Activated naive CD8-positive, alpha-beta T cell treated with anti-CD3 and anti-CD28 coated beads for 36 hours (primary cell): ENCODE measurements around the gene PI4KB. TPM values are rescaled to one million over a fixed set of nuclear protein-coding genes. Genes with fewer than 3 reads are reported as not detected.
"Not testable (repeated sequence)": the region's sequence is repeated elsewhere in the genome, so short reads cannot be mapped to it uniquely, and the experiment has no call there.

Experiments used
- DNase-seq: peaks from one replicate; pipeline ENCODE4 v3.0.0; 2021
- H3K27ac Mint-ChIP-seq: one replicate; pipeline ENCODE4 v1.8.0; 2022; ENCODE audit warnings: mild to moderate bottlenecking, moderate library complexity, mixed read lengths
- H3K27me3 Mint-ChIP-seq: one replicate; pipeline ENCODE4 v1.8.0; 2022; ENCODE audit warnings: mild to moderate bottlenecking, mixed read lengths
- H3K36me3 Mint-ChIP-seq: one replicate; pipeline ENCODE4 v1.8.0; 2021; ENCODE audit warnings: mild to moderate bottlenecking, mixed read lengths
- H3K4me1 Mint-ChIP-seq: one replicate; pipeline ENCODE4 v1.8.0; 2021; ENCODE audit warnings: mixed read lengths
- H3K4me3 Mint-ChIP-seq: one replicate; pipeline ENCODE4 v1.8.0; 2022; ENCODE audit warnings: mild to moderate bottlenecking, moderate library complexity, mixed read lengths
- H3K9me3 Mint-ChIP-seq: one replicate; pipeline ENCODE4 v1.8.0; 2022; ENCODE audit warnings: mixed read lengths
- total RNA-seq, 2 experiments: library from RNA; stranded (reverse); gene quantifications; one replicate each; pipeline ENCODE4 v1.2.3, GENCODE V29; 2021

PI4KB gene
- total RNA-seq, 2 experiments from 2014 or later, result 46.4 to 49.4 TPM

- H3K27ac Mint-ChIP-seq, result no peak overlapping the region
- DNase-seq, result no peak
- H3K4me3 Mint-ChIP-seq, result no peak overlapping the region
- H3K36me3 Mint-ChIP-seq, result no peaks in the 10 kb centered on the region
- peaks cover 4% of the 10 kb centered on the region for H3K9me3 Mint-ChIP-seq
- no peaks in the 10 kb centered on the region for H3K27me3 Mint-ChIP-seq
- H3K4me1 Mint-ChIP-seq, result peaks cover 10% of the 10 kb centered on the region
Observed at GRCh38 chr1:151352021-151352718, 25.0 kb upstream of the PI4KB start.

DNA sequence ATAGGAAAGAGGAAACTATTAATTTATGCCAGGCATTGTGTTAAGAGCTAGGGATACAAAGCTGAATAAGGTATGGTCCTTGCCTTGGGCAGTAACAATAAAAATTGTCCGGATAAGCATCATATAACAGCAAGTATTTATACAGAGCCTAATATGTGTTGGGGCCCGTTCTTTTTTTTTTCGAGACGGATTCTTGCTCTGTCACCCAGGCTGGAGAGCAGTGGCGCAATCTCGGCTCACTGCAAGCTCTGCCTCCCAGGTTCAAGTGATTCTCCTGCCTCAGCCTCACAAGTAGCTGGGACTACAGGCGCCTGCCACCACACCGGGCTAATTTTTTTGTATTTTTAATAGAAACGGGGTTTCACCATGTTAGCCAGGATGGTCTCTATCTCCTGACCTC, 23.1 kb upstream of the PI4KB start:
- H3K9me3 Mint-ChIP-seq, DNase-seq, H3K4me3 Mint-ChIP-seq, H3K27ac Mint-ChIP-seq, H3K27me3 Mint-ChIP-seq: not testable (repeated sequence)
- H3K36me3 Mint-ChIP-seq, result peaks cover 11% of the 10 kb centered on the region
- peaks cover 20% of the 10 kb centered on the region for H3K4me1 Mint-ChIP-seq

- no peak for DNase-seq
- H3K27me3 Mint-ChIP-seq, result no peaks in the 10 kb centered on the region
- peaks cover 20% of the 10 kb centered on the region for H3K36me3 Mint-ChIP-seq
- peaks cover 4% of the 10 kb centered on the region for H3K9me3 Mint-ChIP-seq
- peak overlapping the region; percentile 97 for H3K4me3 Mint-ChIP-seq
- peak overlapping the region; percentile 99 for H3K27ac Mint-ChIP-seq
- H3K4me1 Mint-ChIP-seq, result peaks cover 32% of the 10 kb centered on the region
Observed at GRCh38 chr1:151347523-151348246, 20.5 kb upstream of the PI4KB start.

- peaks cover 32% of the 10 kb centered on the region for H3K4me1 Mint-ChIP-seq
- no peaks in the 10 kb centered on the region for H3K9me3 Mint-ChIP-seq
- H3K27me3 Mint-ChIP-seq, result no peaks in the 10 kb centered on the region
- peak within 1 kb of the TSS; percentile 99 for H3K27ac Mint-ChIP-seq
- peak within 1 kb of the TSS; percentile 97 for H3K4me3 Mint-ChIP-seq
- peak; percentile 95 for DNase-seq
- peaks cover 20% of the 10 kb centered on the region for H3K36me3 Mint-ChIP-seq
Observed at GRCh38 chr1:151346769-151347522, 19.7 kb upstream of the PI4KB start, which contains the start of gene RFX5. Gene RFX5, minus strand, starts transcription at chr1:151347252. Its CDS starts 932 bp downstream, at chr1:151346320.

DNA sequence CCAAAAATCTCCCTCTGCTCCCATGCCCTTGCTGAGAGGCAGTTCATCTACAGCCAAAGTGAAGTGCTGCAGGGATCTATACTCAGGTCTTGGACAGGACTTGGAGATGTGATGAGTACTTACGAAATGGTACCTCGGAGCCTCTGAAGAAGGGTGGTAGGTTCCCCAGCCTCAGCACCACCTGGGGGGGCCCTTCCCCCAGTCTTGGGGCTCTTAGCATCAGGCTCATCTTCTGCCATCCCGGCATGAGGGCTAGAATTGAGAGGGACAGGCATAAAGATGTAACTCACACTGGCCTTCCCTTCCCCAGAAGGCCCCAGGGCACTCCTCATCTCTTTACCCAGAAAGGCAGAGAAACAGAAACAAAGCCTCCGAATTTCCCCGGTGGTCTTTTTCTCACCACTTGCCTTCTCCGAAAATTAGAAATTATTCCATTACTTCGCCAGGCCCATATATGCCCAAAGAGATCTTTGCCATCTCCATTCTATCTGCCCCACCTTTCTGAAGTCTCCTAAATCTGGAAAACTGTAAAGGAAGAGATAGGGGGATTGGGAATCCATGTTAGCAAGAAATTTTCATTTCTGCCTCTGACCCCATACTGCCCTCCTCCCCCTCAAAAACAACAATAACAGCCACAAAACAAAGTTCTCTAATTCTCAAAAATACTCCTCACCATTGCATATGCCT, 19.0 kb upstream of the PI4KB start:
- H3K4me1 Mint-ChIP-seq, result peaks cover 32% of the 10 kb centered on the region
- peak overlapping the region; percentile 99 for H3K27ac Mint-ChIP-seq
- no peaks in the 10 kb centered on the region for H3K9me3 Mint-ChIP-seq
- peak overlapping the region; percentile 97 for H3K4me3 Mint-ChIP-seq
- peaks cover 20% of the 10 kb centered on the region for H3K36me3 Mint-ChIP-seq
- DNase-seq, result peak; percentile 15
- no peaks in the 10 kb centered on the region for H3K27me3 Mint-ChIP-seq

GRCh38 chr1:151344291-151344690, 17.1 kb upstream of the PI4KB start:
- Mint-ChIP-seq H3K9me3 (no peaks in the 10 kb centered on the region), H3K27ac (peak overlapping the region; percentile 63)

DNA sequence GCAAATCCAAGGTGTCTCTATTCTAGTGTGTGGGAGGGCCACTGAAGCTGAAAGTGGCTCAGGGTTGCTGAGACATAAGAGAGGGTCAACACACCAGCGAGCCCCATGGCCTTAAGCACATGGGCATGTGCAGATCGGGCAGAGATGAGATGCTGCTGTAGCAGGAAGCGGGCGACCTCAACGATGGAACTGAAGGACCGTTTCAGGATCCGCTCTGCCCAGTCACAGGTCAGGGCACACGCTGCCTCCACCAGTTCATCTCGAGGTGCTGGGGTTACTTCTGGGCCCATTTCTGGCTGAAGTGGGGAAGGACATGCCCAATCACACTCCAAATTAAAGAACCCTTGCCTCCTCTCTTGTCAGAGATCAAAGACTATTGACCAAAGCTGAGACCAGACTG, 16.4 kb upstream of the PI4KB start:
- Mint-ChIP-seq H3K27ac (peak overlapping the region; percentile 63), H3K27me3 (no peaks in the 10 kb centered on the region), H3K9me3 (no peaks in the 10 kb centered on the region), H3K4me3 (no peak overlapping the region), H3K36me3 (peaks cover 20% of the 10 kb centered on the region), H3K4me1 (peaks cover 41% of the 10 kb centered on the region)
- no peak for DNase-seq

More at GRCh38 chr1:151344291-151344690, 17.1 kb upstream of the PI4KB start:
- H3K27me3 Mint-ChIP-seq, result no peaks in the 10 kb centered on the region
- peaks cover 20% of the 10 kb centered on the region for H3K36me3 Mint-ChIP-seq
- peaks cover 41% of the 10 kb centered on the region for H3K4me1 Mint-ChIP-seq
- H3K4me3 Mint-ChIP-seq, result no peak overlapping the region
- no peak for DNase-seq

GRCh38 chr1:151342569-151342968, 15.4 kb upstream of the PI4KB start:
- Mint-ChIP-seq H3K9me3 (no peaks in the 10 kb centered on the region), H3K27me3 (no peaks in the 10 kb centered on the region), H3K27ac (peak overlapping the region; percentile 10), H3K4me3 (no peak overlapping the region), H3K36me3 (peaks cover 20% of the 10 kb centered on the region), H3K4me1 (peaks cover 35% of the 10 kb centered on the region)
- no peak for DNase-seq

- H3K27ac Mint-ChIP-seq, result no peak overlapping the region
Observed at GRCh38 chr1:151342021-151342420, 14.8 kb upstream of the PI4KB start.

DNA sequence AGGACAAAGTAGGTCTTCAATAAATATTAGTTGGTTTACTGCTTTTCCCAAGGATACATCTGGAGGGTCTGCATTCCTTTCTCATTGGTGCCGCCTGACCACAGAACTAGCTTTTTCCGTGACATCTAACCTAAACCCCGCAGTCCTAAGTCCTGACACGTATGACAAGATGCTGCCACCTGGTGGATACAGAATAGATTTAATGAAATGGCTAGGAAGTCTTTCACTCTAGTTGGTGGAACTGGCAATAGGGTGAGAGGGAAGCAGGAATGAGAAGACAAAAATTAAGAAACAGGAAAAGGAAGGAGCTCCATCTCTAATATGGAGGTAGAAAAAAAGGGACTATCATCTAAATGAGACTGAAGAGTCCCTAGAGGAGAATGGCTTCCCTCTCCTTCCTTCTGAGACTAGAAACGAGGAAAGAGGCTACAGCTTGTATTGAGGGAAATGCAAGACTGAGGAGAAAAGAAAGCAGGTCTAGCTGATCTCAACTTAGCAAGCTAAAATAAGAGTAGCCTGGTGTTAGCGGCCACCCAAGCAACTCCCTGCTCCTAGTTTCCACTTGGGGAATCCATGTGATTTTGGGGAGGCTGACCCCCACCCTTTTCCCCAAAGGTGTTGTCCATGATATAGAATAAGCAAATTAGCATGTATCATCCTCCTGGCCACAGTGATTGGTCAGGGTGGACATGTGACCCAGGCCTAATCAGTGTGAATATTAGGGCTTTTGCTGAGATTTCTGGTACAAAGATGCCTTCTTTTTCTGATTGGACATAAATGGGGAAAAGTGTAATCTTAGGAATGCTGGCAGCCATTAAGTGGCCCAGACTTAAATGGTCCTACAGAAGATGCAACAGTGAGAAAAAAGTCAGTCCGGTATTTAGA, 13.9 kb upstream of the PI4KB start:
- H3K9me3 Mint-ChIP-seq, result no peaks in the 10 kb centered on the region
- no peak overlapping the region for H3K4me3 Mint-ChIP-seq
- H3K27ac Mint-ChIP-seq, result peak overlapping the region; percentile 0
- H3K27me3 Mint-ChIP-seq, result no peaks in the 10 kb centered on the region
- DNase-seq, result peak; percentile 43
- peaks cover 27% of the 10 kb centered on the region for H3K4me1 Mint-ChIP-seq
- H3K36me3 Mint-ChIP-seq, result peaks cover 14% of the 10 kb centered on the region

More at GRCh38 chr1:151342021-151342420, 14.8 kb upstream of the PI4KB start:
- Mint-ChIP-seq H3K9me3 (no peaks in the 10 kb centered on the region), H3K4me3 (no peak overlapping the region), H3K27me3 (no peaks in the 10 kb centered on the region), H3K4me1 (peaks cover 31% of the 10 kb centered on the region), H3K36me3 (peaks cover 20% of the 10 kb centered on the region)
- no peak for DNase-seq

DNA sequence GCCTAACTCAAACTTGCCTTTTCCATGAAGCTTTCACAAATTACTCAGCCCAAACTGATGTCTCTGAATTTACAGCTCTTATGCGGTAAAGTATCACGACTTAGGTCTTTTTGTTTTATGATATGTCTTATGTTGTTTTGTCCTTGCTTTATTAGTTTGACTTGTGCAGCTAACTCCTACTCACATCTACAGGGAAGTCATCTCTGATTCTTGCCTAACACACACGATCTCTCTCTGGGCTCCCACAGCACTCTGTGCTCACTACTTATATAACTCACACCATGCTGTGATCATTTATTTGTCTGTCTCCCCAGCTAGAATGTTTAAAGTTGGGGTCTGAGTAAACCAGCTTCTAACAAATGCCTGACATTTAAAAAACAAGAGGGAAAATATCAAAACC, 9.3 kb upstream of the PI4KB start:
- no peak overlapping the region for H3K4me3 Mint-ChIP-seq
- DNase-seq, result no peak
- H3K27ac Mint-ChIP-seq, result no peak overlapping the region
- H3K36me3 Mint-ChIP-seq, result no peaks in the 10 kb centered on the region
- peaks cover 9% of the 10 kb centered on the region for H3K4me1 Mint-ChIP-seq
- H3K9me3 Mint-ChIP-seq, result no peaks in the 10 kb centered on the region
- no peaks in the 10 kb centered on the region for H3K27me3 Mint-ChIP-seq

DNA sequence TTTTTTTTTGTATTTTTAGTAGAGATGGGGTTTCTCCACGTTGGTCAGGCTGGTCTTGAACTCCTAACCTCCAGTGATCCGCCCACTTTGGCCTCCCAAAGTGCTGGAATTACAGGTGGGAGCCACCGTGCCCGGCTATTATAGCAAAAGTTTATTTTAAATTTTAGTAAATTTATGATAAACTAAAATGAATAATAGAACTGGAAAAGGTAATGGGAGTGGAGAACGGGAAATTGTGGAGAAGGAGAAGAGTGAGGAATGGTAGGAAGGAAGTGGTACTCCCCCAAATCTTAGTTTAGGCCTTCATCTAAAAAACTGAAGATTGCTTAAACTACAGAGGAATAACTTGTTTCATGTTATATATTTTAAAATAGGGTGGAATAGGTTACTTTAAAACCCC, 7.6 kb upstream of the PI4KB start:
- no peaks in the 10 kb centered on the region for H3K27me3 Mint-ChIP-seq
- H3K4me3 Mint-ChIP-seq, result no peak overlapping the region
- H3K4me1 Mint-ChIP-seq, result peaks cover under 1% of the 10 kb centered on the region
- H3K27ac Mint-ChIP-seq, result no peak overlapping the region
- no peaks in the 10 kb centered on the region for H3K36me3 Mint-ChIP-seq
- no peak for DNase-seq
- H3K9me3 Mint-ChIP-seq, result no peaks in the 10 kb centered on the region

- no peak for DNase-seq
- peak overlapping the region; percentile 89 for H3K4me3 Mint-ChIP-seq
- no peaks in the 10 kb centered on the region for H3K9me3 Mint-ChIP-seq
- H3K36me3 Mint-ChIP-seq, result peaks cover 10% of the 10 kb centered on the region
- H3K27me3 Mint-ChIP-seq, result no peaks in the 10 kb centered on the region
- H3K27ac Mint-ChIP-seq, result peak overlapping the region; percentile 98
- H3K4me1 Mint-ChIP-seq, result peaks cover 22% of the 10 kb centered on the region
Observed at GRCh38 chr1:151327903-151328674, 873 bp upstream of the PI4KB start.
